DOHH2 (cell line): ENCODE results near the gene SLC5A3.

Source experiments
- H3F3A ChIP-seq: fragments of 200-600 bp; sonication (generic), shearing (Covaris generic); 2 replicates; pipeline ENCODE4 v1.6.0; 2016; ENCODE audit warnings: antibody characterized with exemption, mild to moderate bottlenecking; ENCODE audit not compliant: control insufficient read depth, insufficient read depth
- H3K27ac ChIP-seq: fragments of 200-600 bp; sonication (generic); 2 replicates; pipeline ENCODE4 v1.5.1; 2014; ENCODE audit warnings: low read depth, mild to moderate bottlenecking, low read length, moderate library complexity
- H3K27me3 ChIP-seq: fragments of 200-600 bp; sonication (generic); 2 replicates; pipeline ENCODE4 v1.6.1; 2014; ENCODE audit warnings: mild to moderate bottlenecking, low read length, mixed read lengths; ENCODE audit not compliant: control insufficient read depth
- H3K36me3 ChIP-seq: fragments of 200-600 bp; sonication (generic); 2 replicates; pipeline ENCODE4 v1.6.1; 2014; ENCODE audit warnings: mild to moderate bottlenecking, low read length, moderate library complexity, mixed read lengths; ENCODE audit not compliant: control insufficient read depth
- H3K4me1 ChIP-seq: fragments of 200-600 bp; sonication (generic); 2 replicates; pipeline ENCODE4 v1.6.1; 2014; ENCODE audit warnings: mild to moderate bottlenecking, low read length, mixed read lengths; ENCODE audit not compliant: control insufficient read depth
- H3K4me2 ChIP-seq: fragments of 200-600 bp; sonication (generic); 2 replicates; pipeline ENCODE4 v1.6.0; 2014; ENCODE audit warnings: mild to moderate bottlenecking, low read length, moderate library complexity
- H3K4me3 ChIP-seq: fragments of 200-600 bp; sonication (generic); 2 replicates; pipeline ENCODE4 v1.5.1; 2014; ENCODE audit warnings: mild to moderate bottlenecking, low read length, mixed read lengths
- H3K79me2 ChIP-seq: fragments of 200-600 bp; sonication (generic); 2 replicates; pipeline ENCODE4 v1.6.1; 2014; ENCODE audit warnings: mild to moderate bottlenecking, low read length, mixed read lengths; ENCODE audit not compliant: control insufficient read depth
- H3K9me2 ChIP-seq: fragments of 200-600 bp; sonication (generic); replicated peaks from 2 replicates; pipeline ENCODE4 v1.6.1; 2014; ENCODE audit warnings: mild to moderate bottlenecking, low read length, mixed read lengths; ENCODE audit not compliant: control insufficient read depth
- H3K9me3 ChIP-seq: fragments of 200-600 bp; sonication (generic); 2 replicates; pipeline ENCODE4 v1.6.1; 2014; ENCODE audit warnings: antibody characterized with exemption, low read length, mixed read lengths; ENCODE audit not compliant: control insufficient read depth, insufficient read depth
- H4K20me1 ChIP-seq: fragments of 200-600 bp; sonication (generic); 2 replicates; pipeline ENCODE4 v1.6.0; 2014; ENCODE audit warnings: low read depth, mild to moderate bottlenecking, antibody characterized with exemption, low read length, moderate library complexity; ENCODE audit not compliant: control insufficient read depth, insufficient read depth
- EZH2phosphoT487 ChIP-seq: fragments of 200-600 bp; sonication (generic); IDR thresholded peaks from 2 replicates; pipeline ENCODE4 v1.6.1; 2017; ENCODE audit warnings: borderline replicate concordance, mild to moderate bottlenecking, antibody characterized with exemption, low read length, moderate library complexity, mixed read lengths
- TF ChIP-seq, protein P1 (sequence below): fragments of 200-600 bp; sonication (generic); IDR thresholded peaks from one replicate; pipeline ENCODE4 v1.5.1; 2014; ENCODE audit warnings: antibody characterized with exemption, mild to moderate bottlenecking, low read depth, low read length; ENCODE audit not compliant: poor library complexity, severe bottlenecking

SLC5A3 gene

DNA sequence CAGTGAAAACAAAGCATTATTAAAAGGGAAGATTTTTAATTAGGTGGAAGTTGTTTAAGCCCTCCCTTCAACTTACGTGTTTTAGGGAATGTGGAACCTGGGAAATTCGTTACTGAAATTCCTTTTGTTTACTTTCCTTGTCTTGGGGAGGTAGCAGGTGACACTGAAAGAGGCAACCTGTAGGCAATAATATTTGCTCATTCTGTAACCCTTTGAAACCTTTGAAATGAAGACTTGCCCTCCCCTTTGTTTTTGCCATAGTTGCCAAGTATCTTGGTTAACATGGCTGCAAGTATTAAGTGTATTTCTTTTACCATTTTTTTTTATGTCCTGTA is 1.7 kb downstream of the SLC5A3 start:
- Histone ChIP-seq H3K27ac (no peak overlapping the region), H3K79me2 (peaks cover 57% of the 10 kb centered on the region)

DNA sequence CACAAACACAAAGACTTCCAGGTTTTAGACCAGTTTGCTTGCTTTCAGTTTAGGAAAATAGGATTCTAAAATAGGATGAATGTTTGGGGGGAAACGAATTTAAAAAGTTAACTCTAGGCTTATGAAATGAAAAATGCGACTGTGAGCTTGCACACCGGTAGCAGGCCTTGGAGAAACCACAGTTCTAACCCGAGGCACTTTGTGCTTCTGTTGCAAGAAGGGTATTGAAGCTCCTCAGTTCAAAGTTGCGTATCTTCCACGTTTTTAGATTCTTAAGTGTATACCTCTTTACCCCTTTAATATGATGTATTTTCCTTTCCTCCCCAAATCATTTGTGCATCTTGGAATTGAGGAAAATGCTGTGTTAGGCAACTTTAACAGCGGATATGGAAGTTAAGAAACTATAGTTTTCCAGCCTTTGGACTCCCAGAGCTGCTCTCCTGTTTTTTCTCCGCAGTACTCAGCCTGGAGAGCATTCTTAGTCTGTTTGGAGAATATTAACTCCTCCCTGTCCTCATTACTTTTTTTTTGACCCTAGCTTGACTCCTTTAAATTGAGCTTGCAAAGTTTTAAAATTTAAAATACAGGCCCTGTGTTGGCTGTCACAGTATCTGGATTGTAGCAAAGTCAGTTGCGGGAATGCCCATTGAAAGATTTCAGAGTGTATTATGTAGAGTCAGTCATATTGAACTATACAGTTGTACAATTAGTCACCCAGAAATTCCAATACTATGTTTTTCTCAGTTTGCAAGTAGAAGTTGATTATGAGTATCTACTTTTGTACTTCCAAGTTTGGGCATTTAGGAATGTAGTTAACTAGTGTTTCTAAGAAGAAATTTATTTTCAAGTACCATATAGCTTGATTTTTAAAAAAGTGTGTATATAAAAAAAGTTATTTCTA is 2.6 kb downstream of the SLC5A3 start:
- H3K27ac ChIP-seq, result no peak overlapping the region
- no peaks in the 10 kb centered on the region for H3K9me2 ChIP-seq
- H3K79me2 ChIP-seq, result peaks cover 66% of the 10 kb centered on the region
- no peak for TF ChIP-seq EZH2phosphoT487
- TF ChIP-seq, protein P1, sequence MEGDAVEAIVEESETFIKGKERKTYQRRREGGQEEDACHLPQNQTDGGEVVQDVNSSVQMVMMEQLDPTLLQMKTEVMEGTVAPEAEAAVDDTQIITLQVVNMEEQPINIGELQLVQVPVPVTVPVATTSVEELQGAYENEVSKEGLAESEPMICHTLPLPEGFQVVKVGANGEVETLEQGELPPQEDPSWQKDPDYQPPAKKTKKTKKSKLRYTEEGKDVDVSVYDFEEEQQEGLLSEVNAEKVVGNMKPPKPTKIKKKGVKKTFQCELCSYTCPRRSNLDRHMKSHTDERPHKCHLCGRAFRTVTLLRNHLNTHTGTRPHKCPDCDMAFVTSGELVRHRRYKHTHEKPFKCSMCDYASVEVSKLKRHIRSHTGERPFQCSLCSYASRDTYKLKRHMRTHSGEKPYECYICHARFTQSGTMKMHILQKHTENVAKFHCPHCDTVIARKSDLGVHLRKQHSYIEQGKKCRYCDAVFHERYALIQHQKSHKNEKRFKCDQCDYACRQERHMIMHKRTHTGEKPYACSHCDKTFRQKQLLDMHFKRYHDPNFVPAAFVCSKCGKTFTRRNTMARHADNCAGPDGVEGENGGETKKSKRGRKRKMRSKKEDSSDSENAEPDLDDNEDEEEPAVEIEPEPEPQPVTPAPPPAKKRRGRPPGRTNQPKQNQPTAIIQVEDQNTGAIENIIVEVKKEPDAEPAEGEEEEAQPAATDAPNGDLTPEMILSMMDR, result no peak
- H3K36me3 ChIP-seq, result peaks cover 60% of the 10 kb centered on the region
- peak overlapping the region; percentile 75 for H3K4me2 ChIP-seq
- peaks cover 24% of the 10 kb centered on the region for H4K20me1 ChIP-seq
- H3K4me3 ChIP-seq, result no peak overlapping the region; the same call in 1 of the 2 replicates
- no peaks in the 10 kb centered on the region for H3K27me3 ChIP-seq
- H3F3A ChIP-seq, result peaks cover 3% of the 10 kb centered on the region; the same call in 1 of the 2 replicates
- peaks cover 29% of the 10 kb centered on the region for H3K4me1 ChIP-seq
- H3K9me3 ChIP-seq, result no peaks in the 10 kb centered on the region

More for the DNA sequence above, 1.7 kb downstream of the SLC5A3 start:
- Histone ChIP-seq H3F3A (peaks cover 3% of the 10 kb centered on the region; the same call in 1 of the 2 replicates), H3K36me3 (peaks cover 51% of the 10 kb centered on the region), H3K4me3 (peak overlapping the region; percentile 74), H3K4me1 (peaks cover 29% of the 10 kb centered on the region), H3K27me3 (no peaks in the 10 kb centered on the region), H4K20me1 (peaks cover 24% of the 10 kb centered on the region), H3K4me2 (peak overlapping the region; percentile 75), H3K9me2 (no peaks in the 10 kb centered on the region), H3K9me3 (no peaks in the 10 kb centered on the region)
- no peak for TF ChIP-seq EZH2phosphoT487
- TF ChIP-seq, protein P1, result no peak

DNA sequence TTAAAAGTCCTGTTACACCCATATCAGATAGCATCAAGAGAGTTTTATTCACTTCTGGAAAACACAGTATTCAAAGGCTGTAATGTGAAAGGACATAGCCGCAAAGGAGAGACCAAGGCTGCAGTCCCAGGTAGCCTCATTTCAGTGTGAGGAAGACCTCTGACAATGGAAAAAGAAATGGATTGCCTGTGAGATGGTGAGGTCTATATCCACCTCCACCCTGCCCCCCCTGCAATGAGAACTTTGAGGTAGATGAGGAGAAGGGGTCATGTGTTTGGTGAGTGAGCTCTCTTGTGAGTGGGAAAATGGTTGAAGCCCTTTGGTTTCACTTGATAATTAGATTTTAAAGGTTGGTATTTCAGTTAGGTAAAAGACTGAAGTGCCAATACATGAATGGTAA is 3.5 kb downstream of the SLC5A3 start:
- Histone ChIP-seq H3K4me2 (peak overlapping the region; percentile 4; the same call in 1 of the 2 replicates), H3K4me1 (peaks cover 29% of the 10 kb centered on the region), H3K27me3 (no peaks in the 10 kb centered on the region), H3K36me3 (peaks cover 66% of the 10 kb centered on the region), H3K9me2 (no peaks in the 10 kb centered on the region), H3K27ac (no peak overlapping the region), H3K4me3 (no peak overlapping the region), H3K9me3 (no peaks in the 10 kb centered on the region), H3F3A (peaks cover 3% of the 10 kb centered on the region; the same call in 1 of the 2 replicates), H4K20me1 (peaks cover 24% of the 10 kb centered on the region), H3K79me2 (peaks cover 75% of the 10 kb centered on the region)
- TF ChIP-seq, protein P1, result no peak
- TF ChIP-seq EZH2phosphoT487, result no peak
